CD4-positive, CD25-positive, alpha-beta regulatory T cell (primary cell): ENCODE data around the gene RPL15. TPM values are rescaled to one million over a fixed set of nuclear protein-coding genes. Genes with fewer than 3 reads are reported as not detected.
"Not testable (repeated sequence)": the region's sequence is repeated elsewhere in the genome, so short reads cannot be mapped to it uniquely, and the experiment has no call there.

Experiments
- ATAC-seq, 2 donors: fragments of 150-1000 bp; cut with Tn5 transposase; one replicate each; pipeline ENCODE4 v1.10.0; 2021; ENCODE audit warnings: low read depth in 2 of 2, moderate number of reproducible peaks in 2 of 2, moderate library complexity in 1 of 2
- DNase-seq, 3 donors: peaks; one replicate each; pipeline versions ENCODE4 v3.0.0 to v3.0.0-alpha.2; 2012 to 2022; ENCODE audit warnings: mixed read lengths in 1 of 3
- H3K27ac ChIP-seq: one replicate; pipeline ENCODE4 v1.7.0; 2013; ENCODE audit warnings: mild to moderate bottlenecking, low read length; ENCODE audit not compliant: insufficient read depth, poor library complexity, severe bottlenecking
- H3K27me3 ChIP-seq: one replicate; pipeline ENCODE4 v1.7.0; 2013; ENCODE audit warnings: low read length; ENCODE audit not compliant: control insufficient read depth, insufficient read depth
- H3K36me3 ChIP-seq: one replicate; pipeline ENCODE4 v1.7.0; 2013; ENCODE audit warnings: mild to moderate bottlenecking, low read length, moderate library complexity; ENCODE audit not compliant: control insufficient read depth, insufficient read depth
- H3K4me1 ChIP-seq: 2 replicates; pipeline ENCODE4 v1.7.0; 2013; ENCODE audit warnings: mild to moderate bottlenecking, low read length; ENCODE audit not compliant: insufficient read depth, control insufficient read depth, poor library complexity, severe bottlenecking
- H3K4me3 ChIP-seq: one replicate; pipeline ENCODE4 v1.7.0; 2013; ENCODE audit warnings: low read depth, mild to moderate bottlenecking, low read length, moderate library complexity
- H3K9me3 ChIP-seq, 2 experiments: 1 replicate in 1 of 2; 2 replicates in 1 of 2; pipeline ENCODE4 v1.7.0; 2013; ENCODE audit warnings: low read length in 2 of 2, mild to moderate bottlenecking in 1 of 2, moderate library complexity in 1 of 2; ENCODE audit not compliant: control insufficient read depth in 2 of 2
- H3K27ac Mint-ChIP-seq, 3 donors: one replicate each; pipeline ENCODE4 v1.8.0; 2020 to 2022; ENCODE audit warnings: mild to moderate bottlenecking in 3 of 3, mixed read lengths in 3 of 3, moderate library complexity in 2 of 3
- H3K27me3 Mint-ChIP-seq: one replicate; pipeline ENCODE4 v1.8.0; 2022; ENCODE audit warnings: mild to moderate bottlenecking, mixed read lengths
- H3K36me3 Mint-ChIP-seq: one replicate; pipeline ENCODE4 v1.8.0; 2020; ENCODE audit warnings: mixed read lengths
- H3K4me1 Mint-ChIP-seq, 4 donors: one replicate each; pipeline ENCODE4 v1.8.0; 2020 to 2022; ENCODE audit warnings: mixed read lengths in 4 of 4, mild to moderate bottlenecking in 1 of 4
- H3K4me3 Mint-ChIP-seq, 4 donors: one replicate each; pipeline ENCODE4 v1.8.0; 2020 to 2022; ENCODE audit warnings: mild to moderate bottlenecking in 4 of 4, mixed read lengths in 4 of 4, moderate library complexity in 3 of 4
- H3K9me3 Mint-ChIP-seq, 7 donors: one replicate each; pipeline ENCODE4 v1.8.0; 2020 to 2022; ENCODE audit warnings: mixed read lengths in 7 of 7, mild to moderate bottlenecking in 3 of 7, moderate library complexity in 2 of 7
- polyA plus RNA-seq, 4 donors: library from polyadenylated mRNA; unstranded; fragments of 300-500 nt; fragmentation: Illumina TruSeq; gene quantifications; one replicate each; pipeline ENCODE4 v1.2.3, GENCODE V29; 2021
- total RNA-seq: library from RNA; stranded (reverse); gene quantifications from one replicate; pipeline ENCODE4 v1.2.3, GENCODE V29; 2022

Gene RPL15
- total and polyA plus RNA-seq, 5 donors from 2014 or later = 1,532 to 5,496 (median 4,030) TPM

DNA sequence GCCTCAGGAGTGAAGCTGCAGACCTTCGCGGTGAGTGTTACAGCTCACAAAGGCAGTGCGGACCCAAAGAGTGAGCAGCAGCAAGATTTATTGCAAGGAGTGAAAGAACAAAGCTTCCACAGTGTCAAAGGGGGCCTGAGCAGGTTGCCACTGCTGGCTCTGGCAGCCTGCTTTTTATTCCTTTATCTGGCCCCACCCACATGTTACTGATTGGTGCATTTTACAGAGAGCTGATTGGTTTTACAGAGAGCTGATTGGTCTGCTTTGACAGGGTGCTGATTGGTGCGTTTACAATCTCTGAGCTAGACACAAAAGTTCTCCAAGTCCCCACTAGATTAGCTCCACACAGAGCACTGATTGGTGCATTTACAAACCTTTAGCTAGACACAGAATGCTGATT, 34.9 kb upstream of the RPL15 start:
- Mint-ChIP-seq H3K27ac (peak overlapping the region in 2 of 3 donors; percentile 50 to 81), H3K4me1 (peaks cover 21 to 43% (median 24%) of the 10 kb centered on the region in 4 donors)
- not testable (repeated sequence) for H3K36me3 ChIP-seq, H3K4me1 ChIP-seq, ATAC-seq, H3K36me3 Mint-ChIP-seq, H3K4me3 ChIP-seq, H3K9me3 ChIP-seq, DNase-seq, H3K9me3 Mint-ChIP-seq, H3K27me3 Mint-ChIP-seq, H3K4me3 Mint-ChIP-seq, H3K27ac ChIP-seq, H3K27me3 ChIP-seq

DNA sequence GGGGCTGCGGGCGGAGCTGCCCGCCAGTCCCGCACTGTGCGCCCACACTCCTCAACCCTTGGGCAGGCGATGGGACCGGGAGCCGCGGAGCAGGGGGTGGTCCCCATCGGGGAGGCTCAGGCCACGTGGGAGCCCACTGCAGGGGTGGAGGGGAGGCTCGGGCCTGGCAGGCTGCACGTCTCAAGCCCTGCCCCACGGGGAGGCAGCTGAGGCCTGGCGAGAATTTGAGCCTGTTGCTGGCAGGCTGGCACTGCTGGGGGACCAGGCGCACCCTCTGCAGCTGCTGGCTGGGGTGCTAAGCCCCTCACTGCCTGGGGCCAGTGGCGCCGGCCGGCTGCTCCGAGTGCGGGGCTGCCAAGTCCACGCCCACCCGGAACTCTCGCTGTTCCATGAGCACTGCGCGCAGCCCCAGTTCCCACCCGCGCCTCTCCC, 34.4 kb upstream of the RPL15 start:
- H3K4me1 Mint-ChIP-seq = peaks cover 21 to 38% (median 24%) of the 10 kb centered on the region in 4 donors
- Histone ChIP-seq H3K9me3 (no peaks in the 10 kb centered on the region), H3K4me3 (no peak overlapping the region), H3K36me3 (no peaks in the 10 kb centered on the region), H3K27ac (no peak overlapping the region), H3K4me1 (no peaks in the 10 kb centered on the region), H3K27me3 (no peaks in the 10 kb centered on the region)
- H3K36me3 Mint-ChIP-seq = peaks cover 8% of the 10 kb centered on the region
- H3K4me3 Mint-ChIP-seq = no peak overlapping the region
- ATAC-seq (no peak), DNase-seq (no peak)
- H3K27ac Mint-ChIP-seq = no peak overlapping the region
- no peaks in the 10 kb centered on the region for H3K27me3 Mint-ChIP-seq
- no peaks in the 10 kb centered on the region for H3K9me3 Mint-ChIP-seq

DNA sequence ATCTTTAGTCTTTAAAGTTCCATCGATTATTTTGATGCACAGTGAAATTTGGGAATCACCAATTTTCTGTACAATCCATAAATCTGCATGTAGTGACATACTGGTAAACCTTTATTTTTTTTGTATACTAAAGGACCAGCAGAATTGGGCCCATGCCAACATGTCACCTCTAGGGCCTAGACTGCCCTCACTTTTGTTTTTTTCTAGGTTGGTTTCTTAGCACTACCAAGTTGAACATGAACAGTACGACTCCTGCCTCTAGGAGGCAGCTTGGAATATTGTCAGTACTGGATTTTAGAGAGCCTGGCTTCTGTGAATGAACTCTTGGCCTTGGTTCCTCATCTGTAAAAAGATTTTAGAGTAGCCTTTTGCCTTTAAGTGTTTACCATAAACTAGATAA, 32.5 kb upstream of the RPL15 start:
- no peak for ATAC-seq
- peak overlapping the region in 1 of 3 donors; percentile 49 for H3K27ac Mint-ChIP-seq
- peaks cover 8% of the 10 kb centered on the region for H3K36me3 Mint-ChIP-seq
- H3K9me3 Mint-ChIP-seq = no peaks in the 10 kb centered on the region
- DNase-seq = no peak
- Histone ChIP-seq H3K36me3 (no peaks in the 10 kb centered on the region), H3K27ac (no peak overlapping the region), H3K9me3 (no peaks in the 10 kb centered on the region), H3K4me3 (no peak overlapping the region), H3K4me1 (no peaks in the 10 kb centered on the region), H3K27me3 (no peaks in the 10 kb centered on the region)
- H3K4me1 Mint-ChIP-seq = peaks cover 16 to 21% (median 20%) of the 10 kb centered on the region in 4 donors
- H3K27me3 Mint-ChIP-seq = no peaks in the 10 kb centered on the region
- no peak overlapping the region for H3K4me3 Mint-ChIP-seq

DNA sequence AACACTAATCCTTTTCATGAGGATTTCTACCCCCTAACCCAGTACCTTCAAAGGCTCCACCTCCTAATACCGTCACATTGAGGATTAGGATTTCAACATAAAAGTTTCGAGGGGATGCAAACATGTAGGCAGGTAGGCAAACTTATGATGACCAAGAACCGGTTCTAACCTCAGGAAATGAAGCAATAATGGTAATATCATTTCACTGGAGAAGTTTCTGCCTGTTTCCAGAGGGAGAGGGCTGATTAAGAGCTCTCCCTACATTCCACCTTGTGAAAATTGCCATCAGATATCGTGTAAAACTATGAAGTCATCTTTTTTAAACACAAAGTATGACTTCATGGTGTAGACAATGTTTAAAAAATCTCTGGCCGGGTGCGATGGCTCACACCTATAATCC, 31.7 kb upstream of the RPL15 start:
- no peaks in the 10 kb centered on the region for H3K4me1 ChIP-seq
- Mint-ChIP-seq H3K4me1 (peaks cover 14 to 18% (median 18%) of the 10 kb centered on the region in 4 donors), H3K36me3 (peaks cover 8% of the 10 kb centered on the region), H3K27me3 (no peaks in the 10 kb centered on the region), H3K27ac (peak overlapping the region in 1 of 3 donors; percentile 49), H3K4me3 (no peak overlapping the region), H3K9me3 (no peaks in the 10 kb centered on the region)
- no peak overlapping the region for H3K27ac ChIP-seq
- DNase-seq = no peak
- H3K36me3 ChIP-seq = peaks cover 3% of the 10 kb centered on the region
- no peaks in the 10 kb centered on the region for H3K9me3 ChIP-seq
- no peaks in the 10 kb centered on the region for H3K27me3 ChIP-seq
- no peak overlapping the region for H3K4me3 ChIP-seq
- ATAC-seq = no peak

GRCh38 chr3:23886311-23886710, 30.6 kb upstream of the RPL15 start:
- no peak overlapping the region for H3K27ac ChIP-seq
- H3K9me3 Mint-ChIP-seq = no peaks in the 10 kb centered on the region
- no peaks in the 10 kb centered on the region for H3K4me1 ChIP-seq
- H3K9me3 ChIP-seq = no peaks in the 10 kb centered on the region
- peaks cover 12% of the 10 kb centered on the region for H3K36me3 ChIP-seq
- DNase-seq (no peak), ATAC-seq (no peak)
- no peak overlapping the region for H3K4me3 Mint-ChIP-seq
- no peaks in the 10 kb centered on the region for H3K27me3 ChIP-seq
- H3K4me1 Mint-ChIP-seq = peaks cover 11 to 14% (median 13%) of the 10 kb centered on the region in 4 donors
- H3K27ac Mint-ChIP-seq = peak overlapping the region in 1 of 3 donors; percentile 52
- no peak overlapping the region for H3K4me3 ChIP-seq
- H3K36me3 Mint-ChIP-seq = peaks cover 6% of the 10 kb centered on the region
- H3K27me3 Mint-ChIP-seq = no peaks in the 10 kb centered on the region

- no peaks in the 10 kb centered on the region for H3K27me3 Mint-ChIP-seq
- DNase-seq (peak in 2 of 3 donors; percentile 45 to 67), ATAC-seq (peak in 1 of 2 donors; percentile 39)
- no peaks in the 10 kb centered on the region for H3K9me3 ChIP-seq
- H3K4me1 ChIP-seq = no peaks in the 10 kb centered on the region
- peaks cover 3 to 14% (median 11%) of the 10 kb centered on the region in 4 donors for H3K4me1 Mint-ChIP-seq
- H3K4me3 ChIP-seq = no peak overlapping the region
- no peaks in the 10 kb centered on the region for H3K36me3 Mint-ChIP-seq
- H3K27ac ChIP-seq = no peak overlapping the region
- H3K9me3 Mint-ChIP-seq = no peaks in the 10 kb centered on the region
- no peak overlapping the region for H3K4me3 Mint-ChIP-seq
- peak overlapping the region in 1 of 3 donors; percentile 26 for H3K27ac Mint-ChIP-seq
- H3K36me3 ChIP-seq = peaks cover 16% of the 10 kb centered on the region
- no peaks in the 10 kb centered on the region for H3K27me3 ChIP-seq
Measured at GRCh38 chr3:23888617-23889228, 28.2 kb upstream of the RPL15 start.

DNA sequence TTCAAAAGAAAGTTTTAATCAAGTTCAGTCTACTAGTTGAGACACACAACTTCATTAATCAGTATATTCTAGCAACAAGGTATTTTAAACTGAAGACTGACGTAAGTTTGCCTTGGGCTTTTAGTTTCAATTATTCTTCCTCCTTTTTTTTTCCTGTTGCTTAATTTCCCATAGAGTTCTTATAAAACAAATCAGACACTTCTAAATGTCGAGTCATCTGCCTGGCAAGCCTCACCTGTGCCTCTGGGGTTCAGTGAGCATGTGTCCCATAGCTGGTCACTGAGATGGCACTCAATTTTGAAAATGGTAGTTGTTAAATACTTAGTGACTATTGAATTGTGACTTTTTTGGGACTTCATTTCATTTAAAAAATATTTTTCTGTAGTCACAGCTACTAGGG, 27.5 kb upstream of the RPL15 start:
- H3K4me3 ChIP-seq = no peak overlapping the region
- no peak overlapping the region for H3K4me3 Mint-ChIP-seq
- peaks cover 16% of the 10 kb centered on the region for H3K36me3 ChIP-seq
- H3K9me3 ChIP-seq = no peaks in the 10 kb centered on the region
- H3K4me1 Mint-ChIP-seq = peaks cover 9 to 14% (median 12%) of the 10 kb centered on the region in 4 donors
- no peak overlapping the region for H3K27ac ChIP-seq
- no peak for DNase-seq
- H3K27ac Mint-ChIP-seq = peak overlapping the region in 1 of 3 donors; percentile 26
- no peaks in the 10 kb centered on the region for H3K4me1 ChIP-seq
- ATAC-seq = no peak
- H3K36me3 Mint-ChIP-seq = peaks cover 4% of the 10 kb centered on the region
- no peaks in the 10 kb centered on the region for H3K9me3 Mint-ChIP-seq
- H3K27me3 ChIP-seq = no peaks in the 10 kb centered on the region
- H3K27me3 Mint-ChIP-seq = no peaks in the 10 kb centered on the region

DNA sequence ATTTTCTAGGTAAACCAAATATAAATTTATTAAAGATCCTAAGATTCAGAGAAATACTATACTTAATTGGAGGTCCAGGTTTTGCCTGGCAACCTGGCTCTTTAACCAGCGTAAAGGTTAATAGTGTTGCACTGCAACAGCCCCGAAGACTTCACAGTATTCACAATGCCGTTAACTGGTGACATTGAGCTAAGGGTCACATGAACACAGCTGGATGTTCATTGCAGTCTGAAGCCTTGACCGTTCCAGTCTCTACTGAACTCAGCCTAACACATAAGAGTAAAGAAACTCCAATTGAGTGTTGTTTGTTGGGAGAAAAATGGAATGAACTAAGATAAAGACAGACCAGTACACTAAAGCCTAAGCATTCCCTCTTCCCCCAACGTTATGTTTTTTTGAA, 27.0 kb upstream of the RPL15 start:
- ATAC-seq (no peak), DNase-seq (no peak)
- H3K9me3 Mint-ChIP-seq = no peaks in the 10 kb centered on the region
- Histone ChIP-seq H3K36me3 (peaks cover 16% of the 10 kb centered on the region), H3K27me3 (no peaks in the 10 kb centered on the region), H3K4me3 (no peak overlapping the region), H3K4me1 (no peaks in the 10 kb centered on the region), H3K9me3 (no peaks in the 10 kb centered on the region), H3K27ac (no peak overlapping the region)
- peaks cover 9 to 15% (median 13%) of the 10 kb centered on the region in 4 donors for H3K4me1 Mint-ChIP-seq
- no peak overlapping the region for H3K4me3 Mint-ChIP-seq
- no peaks in the 10 kb centered on the region for H3K27me3 Mint-ChIP-seq
- H3K27ac Mint-ChIP-seq = peak overlapping the region in 1 of 3 donors; percentile 44
- peaks cover 8% of the 10 kb centered on the region for H3K36me3 Mint-ChIP-seq
